Measurements from ENCODE around the gene CCDC12. TPM values are rescaled to one million over a fixed set of nuclear protein-coding genes. Genes with fewer than 3 reads are reported as not detected.
A peak's percentile ranks its signal among the peaks of the same experiment; 100 is the strongest.

Gene CCDC12
- total and polyA plus RNA-seq, 2 of the 13 experiments (the other 11 are each of a cell fraction or from before 2014, with no cell fraction given) = 30.1 to 49.5 TPM

- TF ChIP-seq, protein P1, sequence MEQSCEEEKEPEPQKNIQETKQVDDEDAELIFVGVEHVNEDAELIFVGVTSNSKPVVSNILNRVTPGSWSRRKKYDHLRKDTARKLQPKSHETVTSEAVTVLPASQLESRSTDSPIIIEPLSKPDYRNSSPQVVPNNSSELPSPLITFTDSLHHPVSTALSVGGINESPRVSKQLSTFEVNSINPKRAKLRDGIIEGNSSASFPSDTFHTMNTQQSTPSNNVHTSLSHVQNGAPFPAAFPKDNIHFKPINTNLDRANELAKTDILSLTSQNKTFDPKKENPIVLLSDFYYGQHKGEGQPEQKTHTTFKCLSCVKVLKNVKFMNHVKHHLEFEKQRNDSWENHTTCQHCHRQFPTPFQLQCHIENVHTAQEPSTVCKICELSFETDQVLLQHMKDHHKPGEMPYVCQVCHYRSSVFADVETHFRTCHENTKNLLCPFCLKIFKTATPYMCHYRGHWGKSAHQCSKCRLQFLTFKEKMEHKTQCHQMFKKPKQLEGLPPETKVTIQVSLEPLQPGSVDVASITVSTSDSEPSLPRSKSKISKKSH (CRISPR knock-in tag; IDR thresholded peaks at IDR 0.05; ENCODE audit: borderline replicate concordance) = 0 out of 2 replicates have a peak, but pooled peaks have one; percentile 29
- TF ChIP-seq ZNF34 (CRISPR knock-in tag; IDR thresholded peaks at IDR 0.05; ENCODE audit: borderline replicate concordance) (no peak), PRPF4 (IDR thresholded peaks at IDR 0.05; ENCODE audit: low read depth, low read length, poor library complexity, severe bottlenecking) (peak; percentile 56), SNAPC2 (CRISPR knock-in tag; IDR thresholded peaks at IDR 0.05) (no peak), HCFC1 (IDR thresholded peaks at IDR 0.05; ENCODE audit: low read depth, low read length) (no peak), FOSL2 (CRISPR knock-in tag; IDR thresholded peaks at IDR 0.05) (0 out of 2 replicates have a peak, but pooled peaks have one; percentile 25), AFF4 (CRISPR knock-in tag; IDR thresholded peaks at IDR 0.05) (no peak), KAT7 (CRISPR knock-in tag; IDR thresholded peaks at IDR 0.05; ENCODE audit: borderline replicate concordance) (no peak), ONECUT2 (CRISPR knock-in tag; IDR thresholded peaks at IDR 0.05) (no peak), ZFX (CRISPR knock-in tag; IDR thresholded peaks at IDR 0.05; ENCODE audit: low read depth) (peak; percentile 41; the same call in 1 of the 2 replicates), MAZ (IDR thresholded peaks at IDR 0.05; ENCODE audit: borderline replicate concordance, low read depth, low read length) (peak; percentile 34; the same call in 1 of the 2 replicates), MAZ (CRISPR knock-in tag; IDR thresholded peaks at IDR 0.05; ENCODE audit: low read depth) (no peak), RAD21 (CRISPR knock-in tag; IDR thresholded peaks at IDR 0.05) (peak; percentile 87)
- TF ChIP-seq, protein P2, sequence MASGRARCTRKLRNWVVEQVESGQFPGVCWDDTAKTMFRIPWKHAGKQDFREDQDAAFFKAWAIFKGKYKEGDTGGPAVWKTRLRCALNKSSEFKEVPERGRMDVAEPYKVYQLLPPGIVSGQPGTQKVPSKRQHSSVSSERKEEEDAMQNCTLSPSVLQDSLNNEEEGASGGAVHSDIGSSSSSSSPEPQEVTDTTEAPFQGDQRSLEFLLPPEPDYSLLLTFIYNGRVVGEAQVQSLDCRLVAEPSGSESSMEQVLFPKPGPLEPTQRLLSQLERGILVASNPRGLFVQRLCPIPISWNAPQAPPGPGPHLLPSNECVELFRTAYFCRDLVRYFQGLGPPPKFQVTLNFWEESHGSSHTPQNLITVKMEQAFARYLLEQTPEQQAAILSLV (CRISPR knock-in tag; IDR thresholded peaks at IDR 0.05; ENCODE audit: borderline replicate concordance) = peak; percentile 59; the same call in 1 of the 2 replicates
- TF ChIP-seq, protein P3, sequence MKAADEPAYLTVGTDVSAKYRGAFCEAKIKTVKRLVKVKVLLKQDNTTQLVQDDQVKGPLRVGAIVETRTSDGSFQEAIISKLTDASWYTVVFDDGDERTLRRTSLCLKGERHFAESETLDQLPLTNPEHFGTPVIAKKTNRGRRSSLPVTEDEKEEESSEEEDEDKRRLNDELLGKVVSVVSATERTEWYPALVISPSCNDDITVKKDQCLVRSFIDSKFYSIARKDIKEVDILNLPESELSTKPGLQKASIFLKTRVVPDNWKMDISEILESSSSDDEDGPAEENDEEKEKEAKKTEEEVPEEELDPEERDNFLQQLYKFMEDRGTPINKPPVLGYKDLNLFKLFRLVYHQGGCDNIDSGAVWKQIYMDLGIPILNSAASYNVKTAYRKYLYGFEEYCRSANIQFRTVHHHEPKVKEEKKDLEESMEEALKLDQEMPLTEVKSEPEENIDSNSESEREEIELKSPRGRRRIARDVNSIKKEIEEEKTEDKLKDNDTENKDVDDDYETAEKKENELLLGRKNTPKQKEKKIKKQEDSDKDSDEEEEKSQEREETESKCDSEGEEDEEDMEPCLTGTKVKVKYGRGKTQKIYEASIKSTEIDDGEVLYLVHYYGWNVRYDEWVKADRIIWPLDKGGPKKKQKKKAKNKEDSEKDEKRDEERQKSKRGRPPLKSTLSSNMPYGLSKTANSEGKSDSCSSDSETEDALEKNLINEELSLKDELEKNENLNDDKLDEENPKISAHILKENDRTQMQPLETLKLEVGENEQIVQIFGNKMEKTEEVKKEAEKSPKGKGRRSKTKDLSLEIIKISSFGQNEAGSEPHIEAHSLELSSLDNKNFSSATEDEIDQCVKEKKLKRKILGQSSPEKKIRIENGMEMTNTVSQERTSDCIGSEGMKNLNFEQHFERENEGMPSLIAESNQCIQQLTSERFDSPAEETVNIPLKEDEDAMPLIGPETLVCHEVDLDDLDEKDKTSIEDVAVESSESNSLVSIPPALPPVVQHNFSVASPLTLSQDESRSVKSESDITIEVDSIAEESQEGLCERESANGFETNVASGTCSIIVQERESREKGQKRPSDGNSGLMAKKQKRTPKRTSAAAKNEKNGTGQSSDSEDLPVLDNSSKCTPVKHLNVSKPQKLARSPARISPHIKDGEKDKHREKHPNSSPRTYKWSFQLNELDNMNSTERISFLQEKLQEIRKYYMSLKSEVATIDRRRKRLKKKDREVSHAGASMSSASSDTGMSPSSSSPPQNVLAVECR (CRISPR knock-in tag; IDR thresholded peaks at IDR 0.05; ENCODE audit: borderline replicate concordance) = 0 out of 2 replicates have a peak, but pooled peaks have one; percentile 21
Measured at GRCh38 chr3:46923559-46924350, 52.8 kb downstream of the CCDC12 start (continued).
